Ishikawa (cell line): ENCODE results near the gene FAM200A.

Experiments
- CREB1 ChIP-seq: IDR thresholded peaks from 2 replicates; pipeline ENCODE4 v1.6.1; 2012; ENCODE audit warnings: low read depth
- EP300 ChIP-seq: IDR thresholded peaks from 2 replicates; pipeline ENCODE4 v1.6.1; 2012; ENCODE audit warnings: borderline replicate concordance
- FOXM1 ChIP-seq: IDR thresholded peaks from 2 replicates; pipeline ENCODE4 v1.6.1; 2012; ENCODE audit warnings: low read depth, borderline replicate concordance
- RAD21 ChIP-seq: IDR thresholded peaks from 2 replicates; pipeline ENCODE4 v1.6.1; 2012; ENCODE audit warnings: low read depth
- TAF1 ChIP-seq: IDR thresholded peaks from 2 replicates; pipeline ENCODE4 v1.6.1; 2012; ENCODE audit warnings: low read depth, mild to moderate bottlenecking
- TCF12 ChIP-seq: IDR thresholded peaks from 2 replicates; pipeline ENCODE4 v1.6.1; 2012; ENCODE audit warnings: low read depth
- TEAD4 ChIP-seq: IDR thresholded peaks from 2 replicates; pipeline ENCODE4 v1.6.1; 2012
- USF1 ChIP-seq: IDR thresholded peaks from 2 replicates; pipeline ENCODE4 v1.6.1; 2012
- YY1 ChIP-seq: IDR thresholded peaks from 2 replicates; pipeline ENCODE4 v1.6.1; 2012; ENCODE audit warnings: low read depth
- ZBTB7A ChIP-seq: IDR thresholded peaks from 2 replicates; pipeline ENCODE4 v1.6.1; 2012; ENCODE audit warnings: low read depth
- TF ChIP-seq, protein P1 (sequence below): IDR thresholded peaks from 2 replicates; pipeline ENCODE4 v1.6.1; 2012
- TF ChIP-seq, protein P2 (sequence below): IDR thresholded peaks from 2 replicates; pipeline ENCODE4 v1.6.1; 2012; ENCODE audit warnings: low read depth, mild to moderate bottlenecking

GRCh38 chr7:99563650-99564049, 11.7 kb upstream of the FAM200A start:
- TF ChIP-seq TEAD4: no peak
- TF ChIP-seq EP300: no peak
- TF ChIP-seq USF1: no peak
- TF ChIP-seq ZBTB7A: no peak
- TF ChIP-seq YY1: no peak
- TF ChIP-seq CREB1: no peak
- TF ChIP-seq FOXM1: no peak
- TF ChIP-seq, protein P1, sequence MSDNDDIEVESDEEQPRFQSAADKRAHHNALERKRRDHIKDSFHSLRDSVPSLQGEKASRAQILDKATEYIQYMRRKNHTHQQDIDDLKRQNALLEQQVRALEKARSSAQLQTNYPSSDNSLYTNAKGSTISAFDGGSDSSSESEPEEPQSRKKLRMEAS: no peak
- no peak for TF ChIP-seq TCF12
- TF ChIP-seq RAD21: no peak
- TF ChIP-seq, protein P2, sequence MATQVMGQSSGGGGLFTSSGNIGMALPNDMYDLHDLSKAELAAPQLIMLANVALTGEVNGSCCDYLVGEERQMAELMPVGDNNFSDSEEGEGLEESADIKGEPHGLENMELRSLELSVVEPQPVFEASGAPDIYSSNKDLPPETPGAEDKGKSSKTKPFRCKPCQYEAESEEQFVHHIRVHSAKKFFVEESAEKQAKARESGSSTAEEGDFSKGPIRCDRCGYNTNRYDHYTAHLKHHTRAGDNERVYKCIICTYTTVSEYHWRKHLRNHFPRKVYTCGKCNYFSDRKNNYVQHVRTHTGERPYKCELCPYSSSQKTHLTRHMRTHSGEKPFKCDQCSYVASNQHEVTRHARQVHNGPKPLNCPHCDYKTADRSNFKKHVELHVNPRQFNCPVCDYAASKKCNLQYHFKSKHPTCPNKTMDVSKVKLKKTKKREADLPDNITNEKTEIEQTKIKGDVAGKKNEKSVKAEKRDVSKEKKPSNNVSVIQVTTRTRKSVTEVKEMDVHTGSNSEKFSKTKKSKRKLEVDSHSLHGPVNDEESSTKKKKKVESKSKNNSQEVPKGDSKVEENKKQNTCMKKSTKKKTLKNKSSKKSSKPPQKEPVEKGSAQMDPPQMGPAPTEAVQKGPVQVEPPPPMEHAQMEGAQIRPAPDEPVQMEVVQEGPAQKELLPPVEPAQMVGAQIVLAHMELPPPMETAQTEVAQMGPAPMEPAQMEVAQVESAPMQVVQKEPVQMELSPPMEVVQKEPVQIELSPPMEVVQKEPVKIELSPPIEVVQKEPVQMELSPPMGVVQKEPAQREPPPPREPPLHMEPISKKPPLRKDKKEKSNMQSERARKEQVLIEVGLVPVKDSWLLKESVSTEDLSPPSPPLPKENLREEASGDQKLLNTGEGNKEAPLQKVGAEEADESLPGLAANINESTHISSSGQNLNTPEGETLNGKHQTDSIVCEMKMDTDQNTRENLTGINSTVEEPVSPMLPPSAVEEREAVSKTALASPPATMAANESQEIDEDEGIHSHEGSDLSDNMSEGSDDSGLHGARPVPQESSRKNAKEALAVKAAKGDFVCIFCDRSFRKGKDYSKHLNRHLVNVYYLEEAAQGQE: no peak
- TF ChIP-seq TAF1: no peak
